Islet precursor cell (in vitro differentiated cells): Measurements from ENCODE around the gene COL4A3.
"Not testable (repeated sequence)": the region's sequence is repeated elsewhere in the genome, so short reads cannot be mapped to it uniquely, and the experiment has no call there.

Experiments
- DNase-seq: peaks from one replicate; pipeline ENCODE4 v3.0.0-alpha.2; 2018

The COL4A3 gene

GRCh38 chr2:227219312-227220105 lies 55.1 kb downstream of the COL4A3 start:
- DNase-seq, result no peak

- DNase-seq, result no peak
These were observed 56.7 kb downstream of the COL4A3 start for GRCh38 chr2:227221120-227221519.

- DNase-seq, result no peak
These were observed 57.9 kb downstream of the COL4A3 start for GRCh38 chr2:227222292-227222691.

DNA sequence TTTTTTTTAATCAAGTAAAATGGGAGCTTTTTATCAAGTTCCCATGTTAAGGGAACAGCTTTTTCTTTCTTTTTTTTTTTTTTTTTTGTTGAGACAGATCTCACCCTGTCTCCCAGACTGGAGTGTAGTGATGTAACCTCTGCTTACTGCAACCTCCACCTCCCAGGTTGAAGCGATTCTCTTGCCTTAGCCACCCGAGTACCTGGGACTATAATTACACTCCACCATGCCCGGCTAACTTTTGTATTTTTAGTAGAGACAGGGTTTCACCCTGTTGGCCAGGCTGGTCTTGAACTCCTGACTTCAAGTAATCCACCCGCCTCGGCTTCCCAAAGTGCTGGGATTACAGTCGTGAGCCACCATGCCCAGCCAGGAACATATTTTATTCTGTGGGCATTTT lies 61.2 kb downstream of the COL4A3 start:
- not testable (repeated sequence) for DNase-seq

- DNase-seq, result no peak
These were observed 63.7 kb downstream of the COL4A3 start for GRCh38 chr2:227228061-227228667.

- no peak for DNase-seq
These were observed 65.7 kb downstream of the COL4A3 start for GRCh38 chr2:227230151-227230550.

DNA sequence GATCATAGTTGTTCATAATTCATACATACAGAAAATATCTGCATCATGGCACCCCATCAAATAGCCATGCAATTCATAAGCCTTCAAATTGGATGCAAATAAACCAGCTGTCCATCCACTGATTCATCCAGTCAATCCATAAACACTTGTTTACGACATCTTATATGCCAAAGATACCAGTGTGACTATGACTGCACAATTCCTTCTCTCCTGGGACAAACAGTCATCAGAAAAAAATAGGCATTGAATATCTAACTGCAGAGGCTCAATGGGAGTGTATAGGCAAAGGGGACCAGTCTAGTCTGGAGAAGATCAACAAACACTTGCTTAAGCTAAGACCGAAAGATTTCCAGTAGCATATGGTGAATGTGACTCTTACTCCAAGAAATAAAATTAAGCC lies 70.0 kb downstream of the COL4A3 start:
- DNase-seq, result no peak

DNA sequence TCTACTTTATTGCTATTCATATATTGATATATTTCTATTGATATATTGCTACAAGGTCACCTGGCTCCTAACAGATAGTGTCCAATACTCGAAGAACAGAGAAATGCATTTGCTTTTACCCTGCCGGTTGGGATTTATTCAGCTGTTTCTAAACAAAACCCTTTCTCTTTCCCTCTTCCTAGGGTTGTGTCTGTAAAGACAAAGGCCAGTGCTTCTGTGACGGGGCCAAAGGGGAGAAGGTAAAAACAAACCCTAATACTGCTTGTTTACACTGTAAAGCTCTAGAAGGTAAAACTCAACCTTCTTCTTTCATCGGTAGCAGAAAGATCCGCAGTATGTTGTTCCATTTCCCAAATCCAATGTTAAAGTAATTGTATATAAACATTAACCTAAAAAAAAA lies 73.4 kb downstream of the COL4A3 start:
- no peak for DNase-seq

DNA sequence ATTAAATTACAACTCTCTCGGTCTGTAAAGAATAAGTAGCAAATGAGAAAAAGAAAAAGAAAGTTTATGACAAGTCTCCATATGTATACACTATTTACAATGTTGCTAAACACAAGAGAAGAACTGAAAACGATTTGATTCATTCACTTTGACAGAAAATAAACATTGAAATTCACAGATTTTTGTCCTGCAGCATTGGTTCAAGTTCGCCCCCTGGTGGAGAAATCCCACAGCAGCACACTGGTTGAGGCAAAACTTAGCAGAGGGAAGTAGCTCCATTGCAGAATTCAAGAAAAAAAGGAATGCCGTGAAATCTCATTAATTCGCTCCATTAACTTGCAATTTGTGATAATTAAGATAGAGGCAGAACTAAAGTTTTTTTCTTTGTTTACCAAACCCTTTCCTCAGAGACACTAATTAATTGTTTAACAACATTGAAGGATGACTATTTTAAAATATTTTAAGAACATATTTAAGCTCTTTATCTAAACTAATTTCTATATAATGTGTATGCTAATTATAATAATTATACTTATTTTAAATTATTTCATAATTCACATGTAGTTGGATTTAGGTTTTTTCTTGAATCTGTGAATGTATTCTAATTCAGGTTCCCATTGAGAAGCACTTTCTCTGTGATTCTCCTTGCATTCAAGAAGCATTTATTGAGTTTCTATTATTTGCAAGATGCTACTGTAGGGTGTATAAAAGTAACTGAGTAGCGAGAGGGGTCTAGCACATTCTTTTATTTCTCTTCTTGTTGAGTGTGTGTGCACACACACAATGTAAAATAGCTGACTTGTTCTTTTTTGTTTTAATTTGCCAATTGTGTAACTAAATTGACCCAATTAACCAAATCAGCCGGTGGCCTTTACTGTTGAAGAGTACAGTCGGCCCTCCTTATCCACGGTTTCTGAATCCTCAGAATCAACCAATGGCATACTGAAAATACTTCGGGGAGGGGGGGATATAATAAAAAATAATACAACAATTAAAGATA lies 74.1 kb downstream of the COL4A3 start:
- DNase-seq, result peak; percentile 75

DNA sequence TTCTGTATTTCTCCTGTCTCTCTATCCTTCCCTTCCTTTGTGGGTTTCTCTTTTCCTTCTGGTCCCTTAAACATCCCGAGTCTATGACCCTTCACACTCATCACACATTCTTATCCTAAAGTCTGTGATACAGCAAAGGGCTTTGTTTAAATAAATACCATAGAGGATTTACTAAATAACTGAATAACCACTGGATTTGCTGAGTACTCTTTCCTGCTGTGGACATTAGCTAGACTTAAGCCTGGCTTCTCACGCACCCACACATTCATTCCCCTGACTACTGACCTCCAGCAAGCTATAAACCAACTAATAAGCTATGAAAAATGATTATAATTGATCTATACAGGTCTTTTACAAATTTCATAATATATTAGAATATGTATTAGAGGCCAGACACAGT lies 76.6 kb downstream of the COL4A3 start:
- no peak for DNase-seq

DNA sequence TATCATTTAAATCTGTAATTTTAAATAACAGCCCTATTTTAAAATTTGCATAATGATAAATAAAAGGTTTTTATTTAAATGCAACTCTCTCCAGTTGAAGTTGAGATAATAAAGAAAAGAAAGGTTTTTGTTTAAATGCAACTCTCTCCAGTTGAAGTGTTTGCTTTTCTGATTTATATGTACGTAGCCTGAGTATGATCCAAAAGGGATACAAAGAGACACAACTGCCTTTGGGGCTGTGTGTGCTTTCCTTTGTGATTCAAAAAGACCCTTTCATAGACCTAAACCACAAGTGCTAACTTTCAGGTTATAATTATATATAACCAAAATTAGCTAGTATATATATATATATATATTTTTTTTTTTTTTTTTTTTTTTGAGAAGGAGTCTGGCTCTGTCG lies 84.5 kb downstream of the COL4A3 start:
- DNase-seq, result no peak

- DNase-seq, result no peak
These were observed 88.4 kb downstream of the COL4A3 start for GRCh38 chr2:227252831-227253230.

- DNase-seq, result no peak
These were observed 92.2 kb downstream of the COL4A3 start for GRCh38 chr2:227256605-227257004.

DNA sequence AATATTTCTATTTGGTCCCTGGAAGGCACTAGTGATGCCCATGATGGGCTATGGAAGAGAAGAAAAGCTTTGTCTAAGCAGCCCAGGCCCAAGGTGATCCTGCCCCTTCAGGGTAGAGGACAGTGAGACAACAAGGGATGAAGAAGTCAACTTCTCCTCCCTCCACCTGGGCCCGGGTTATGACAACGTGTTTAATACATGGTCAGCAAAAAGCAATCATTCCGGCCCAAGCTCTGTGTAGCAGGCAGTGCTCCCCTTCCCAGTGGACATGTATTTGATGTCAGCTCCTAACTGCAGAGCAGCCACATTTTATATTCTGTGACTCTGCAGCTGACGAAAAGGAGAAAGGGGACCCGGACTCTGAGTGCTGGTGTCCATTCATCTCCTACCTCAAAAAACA lies 93.4 kb downstream of the COL4A3 start:
- no peak for DNase-seq

- no peak for DNase-seq
These were observed 95.6 kb downstream of the COL4A3 start for GRCh38 chr2:227260041-227260440.

- peak; percentile 67 for DNase-seq
These were observed 103.1 kb downstream of the COL4A3 start for GRCh38 chr2:227267410-227268115.

DNA sequence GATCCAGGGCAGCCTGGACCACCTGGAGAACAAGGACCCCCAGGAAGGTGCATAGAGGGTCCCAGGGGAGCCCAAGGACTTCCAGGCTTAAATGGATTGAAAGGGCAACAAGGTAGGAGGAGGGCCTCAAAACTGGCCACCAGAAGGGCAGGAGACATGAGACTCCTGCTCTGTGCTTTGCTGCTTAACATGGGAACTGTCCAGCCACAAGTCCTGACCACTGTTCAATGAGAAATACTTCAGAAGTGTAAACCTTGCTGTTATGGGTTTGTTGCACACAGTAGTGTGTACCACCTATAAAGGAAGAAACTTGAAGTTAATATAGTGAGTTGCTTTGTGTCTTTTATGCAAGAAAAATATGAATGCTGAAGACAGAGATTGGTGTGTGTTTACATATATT lies 116.5 kb downstream of the COL4A3 start:
- DNase-seq, result no peak

DNA sequence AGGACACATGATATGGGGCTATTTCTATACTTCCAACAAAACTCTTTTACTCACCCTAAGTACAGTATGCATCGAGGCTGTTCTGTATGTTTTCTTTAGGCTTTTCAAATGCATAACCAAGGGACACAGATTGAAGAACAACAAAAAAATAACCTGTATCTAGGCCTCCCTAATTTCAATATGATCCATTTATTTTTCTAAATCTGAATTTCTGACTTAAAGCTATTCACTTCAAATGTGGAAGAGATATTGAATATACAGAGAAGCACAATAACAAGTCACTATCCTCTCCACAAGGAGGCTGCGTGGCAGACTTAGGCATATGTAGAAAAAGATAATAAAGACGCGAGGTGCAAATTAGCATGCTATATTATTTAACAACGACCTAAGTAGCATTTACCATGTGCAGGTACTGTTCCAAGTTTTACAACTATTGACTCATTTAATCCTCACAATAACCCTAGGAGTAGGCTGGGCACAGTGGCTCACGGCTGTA lies 121.4 kb downstream of the COL4A3 start:
- DNase-seq, result no peak

DNA sequence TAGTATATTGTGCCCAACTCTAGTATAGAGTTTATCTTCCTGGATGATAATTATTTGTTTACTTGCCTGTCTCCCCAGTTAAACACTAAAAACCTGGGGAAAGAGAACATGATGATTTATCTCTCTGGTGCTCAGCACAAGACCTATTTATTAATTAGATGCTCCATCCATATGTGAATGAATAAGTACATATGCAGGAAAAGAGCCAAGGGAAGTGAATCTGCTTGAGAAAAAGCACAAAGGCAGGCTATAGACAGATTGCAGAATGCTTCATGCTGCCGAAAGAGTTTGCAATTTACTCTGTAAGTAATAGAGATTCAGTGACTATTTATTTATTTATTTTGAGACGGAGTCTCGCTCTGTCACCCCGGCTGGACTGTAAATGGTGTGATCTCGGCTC lies 123.3 kb downstream of the COL4A3 start:
- DNase-seq, result no peak

- no peak for DNase-seq
These were observed 127.9 kb downstream of the COL4A3 start for GRCh38 chr2:227292314-227292713.

- no peak for DNase-seq
These were observed 129.1 kb downstream of the COL4A3 start for GRCh38 chr2:227293531-227293930.

- no peak for DNase-seq
These were observed 131.4 kb downstream of the COL4A3 start for GRCh38 chr2:227295806-227296205.
